Measurements from ENCODE around the gene GEMIN8. TPM values are rescaled to one million over a fixed set of nuclear protein-coding genes. Genes with fewer than 3 reads are reported as not detected.

Gene GEMIN8
- total RNA-seq, 1 experiment from 2014 or later, result 11.3 TPM

- TF ChIP-seq POLR2AphosphoS5 (IDR thresholded peaks at IDR 0.05; ENCODE audit: low read depth, low read length) (no peak), EZH2phosphoT487 (IDR thresholded peaks at IDR 0.05; ENCODE audit: borderline replicate concordance) (no peak), SIN3A (IDR thresholded peaks at IDR 0.05; ENCODE audit: low read depth) (no peak)
These were observed 62.9 kb downstream of the GEMIN8 start (continued) for GRCh38 chrX:13966793-13967125.

GRCh38 chrX:13966071-13966792 lies 63.5 kb downstream of the GEMIN8 start:
- RAD21 ChIA-PET (ENCODE audit: low non-redundant PET in 1 of 2, low total read pairs in 2 of 2, uncharacterized antibody in 2 of 2, unreplicated experiment in 2 of 2), result no interaction called here

GRCh38 chrX:13965531-13965930 lies 64.2 kb downstream of the GEMIN8 start:
- intact Hi-C loops (cut with micrococcal nuclease), result no loop called here
- Histone ChIP-seq H3K9me2 (ENCODE audit: insufficient read depth) (no peaks in the 10 kb centered on the region), H3K4me3 (replicated peaks in 1 of 2; ENCODE audit: low read depth in 1 of 2, low read length in 2 of 2) (no peak overlapping the region), H3K27me3 (ENCODE audit: insufficient read depth, low read length) (no peaks in the 10 kb centered on the region), H3K27ac (ENCODE audit: low read depth, low read length) (no peak overlapping the region), H2AFZ (ENCODE audit: low read depth, low read length, poor library complexity, severe bottlenecking) (no peak overlapping the region), H3K9me3 (ENCODE audit: control insufficient read depth in 1 of 2, insufficient read depth in 1 of 2, low read depth in 1 of 2, low read length in 2 of 2) (no peaks in the 10 kb centered on the region), H3K4me1 (ENCODE audit: control insufficient read depth in 1 of 2, insufficient read depth in 2 of 2, low read length in 2 of 2) (no peaks in the 10 kb centered on the region), H4K20me1 (ENCODE audit: insufficient read depth) (no peaks in the 10 kb centered on the region), H3K9ac (ENCODE audit: low read length) (no peak overlapping the region), H3K79me2 (ENCODE audit: insufficient read depth, low read length) (no peaks in the 10 kb centered on the region), H3K36me3 (ENCODE audit: control insufficient read depth in 1 of 2, insufficient read depth in 2 of 2, low read length in 2 of 2) (no peaks in the 10 kb centered on the region), H3K4me2 (ENCODE audit: low read length) (no peak overlapping the region)
- RAD21 ChIA-PET (ENCODE audit: low non-redundant PET in 1 of 2, low total read pairs in 2 of 2, uncharacterized antibody in 2 of 2, unreplicated experiment in 2 of 2), result no interaction called here
- DNase-seq (ENCODE audit: low read depth, low spot score) (no peak), ATAC-seq (no peak)
- BruUV-seq (replicated peaks), result no TSS peak
- CTCF ChIA-PET, result no interaction called here
- POLR2A ChIA-PET, result no interaction called here
- TF ChIP-seq MAX (IDR thresholded peaks at IDR 0.05) (no peak), CTCF (IDR thresholded peaks at IDR 0.05 in 2 of 3, conservative IDR thresholded peaks at IDR 0.05 in 1 of 3; ENCODE audit: borderline replicate concordance in 1 of 3, insufficient read depth in 1 of 3, low read depth in 2 of 3, low read length in 2 of 3) (no peak), YY1 (IDR thresholded peaks at IDR 0.05; ENCODE audit: extremely low read depth, insufficient replicate concordance, low read depth, low read length) (no peak), ZNF274 (IDR thresholded peaks at IDR 0.05; ENCODE audit: low read depth, low read length) (no peak), EZH2 (IDR thresholded peaks at IDR 0.05) (no peak), ZFX (IDR thresholded peaks at IDR 0.05) (no peak), FOSL1 (IDR thresholded peaks at IDR 0.05; ENCODE audit: low read depth) (no peak), CEBPB (IDR thresholded peaks at IDR 0.05; ENCODE audit: low read depth) (no peak), EGR1 (IDR thresholded peaks at IDR 0.05; ENCODE audit: low read depth) (no peak), POLR2A (IDR thresholded peaks at IDR 0.05; ENCODE audit: borderline replicate concordance, extremely low read depth, insufficient read depth, insufficient read length) (no peak), TCF7L2 (IDR thresholded peaks at IDR 0.05; ENCODE audit: borderline replicate concordance, extremely low read depth, insufficient read depth, insufficient read length) (no peak), SRF (IDR thresholded peaks at IDR 0.05; ENCODE audit: low read depth) (no peak), ELF1 (IDR thresholded peaks at IDR 0.05; ENCODE audit: borderline replicate concordance, low read depth) (no peak)

More at GRCh38 chrX:13966071-13966792, 63.5 kb downstream of the GEMIN8 start:
- no peaks in the 10 kb centered on the region for H3K79me2 ChIP-seq (ENCODE audit: insufficient read depth, low read length)
- BruUV-seq (replicated peaks), result no TSS peak
- H3K9me2 ChIP-seq (ENCODE audit: insufficient read depth), result no peaks in the 10 kb centered on the region
- H3K27ac ChIP-seq (ENCODE audit: low read depth, low read length), result no peak overlapping the region
- ATAC-seq (no peak), DNase-seq (ENCODE audit: low read depth, low spot score) (no peak)
- ChIA-PET POLR2A (no interaction called here), CTCF (no interaction called here)
- H3K9me3 ChIP-seq (ENCODE audit: control insufficient read depth in 1 of 2, insufficient read depth in 1 of 2, low read depth in 1 of 2, low read length in 2 of 2), result no peaks in the 10 kb centered on the region
- no peaks in the 10 kb centered on the region for H4K20me1 ChIP-seq (ENCODE audit: insufficient read depth)
- H3K9ac ChIP-seq (ENCODE audit: low read length), result no peak overlapping the region
- H3K4me3 ChIP-seq (replicated peaks in 1 of 2; ENCODE audit: low read depth in 1 of 2, low read length in 2 of 2), result no peak overlapping the region
- H3K4me2 ChIP-seq (ENCODE audit: low read length), result no peak overlapping the region
- H3K4me1 ChIP-seq (ENCODE audit: control insufficient read depth in 1 of 2, insufficient read depth in 2 of 2, low read length in 2 of 2), result no peaks in the 10 kb centered on the region
- no peak overlapping the region for H2AFZ ChIP-seq (ENCODE audit: low read depth, low read length, poor library complexity, severe bottlenecking)
- H3K36me3 ChIP-seq (ENCODE audit: control insufficient read depth in 1 of 2, insufficient read depth in 2 of 2, low read length in 2 of 2), result no peaks in the 10 kb centered on the region
- no peak for TF ChIP-seq EZH2 (IDR thresholded peaks at IDR 0.05)
- no peak for TF ChIP-seq FOSL1 (IDR thresholded peaks at IDR 0.05; ENCODE audit: low read depth)
- no peak for TF ChIP-seq JUND (IDR thresholded peaks at IDR 0.05)
- no peak for TF ChIP-seq ZNF274 (IDR thresholded peaks at IDR 0.05; ENCODE audit: low read depth, low read length)
- no peaks in the 10 kb centered on the region for H3K27me3 ChIP-seq (ENCODE audit: insufficient read depth, low read length)
- intact Hi-C loops (cut with micrococcal nuclease), result no loop called here

Measured in HCT116 (cell line).